Inflammatory macrophage (primary cell): ENCODE measurements around the gene ACAA1.

Experiments
- DNase-seq, 2 donors: peaks; one replicate each; pipeline ENCODE4 v3.0.0-alpha.2; 2020 to 2022

The ACAA1 gene

DNA sequence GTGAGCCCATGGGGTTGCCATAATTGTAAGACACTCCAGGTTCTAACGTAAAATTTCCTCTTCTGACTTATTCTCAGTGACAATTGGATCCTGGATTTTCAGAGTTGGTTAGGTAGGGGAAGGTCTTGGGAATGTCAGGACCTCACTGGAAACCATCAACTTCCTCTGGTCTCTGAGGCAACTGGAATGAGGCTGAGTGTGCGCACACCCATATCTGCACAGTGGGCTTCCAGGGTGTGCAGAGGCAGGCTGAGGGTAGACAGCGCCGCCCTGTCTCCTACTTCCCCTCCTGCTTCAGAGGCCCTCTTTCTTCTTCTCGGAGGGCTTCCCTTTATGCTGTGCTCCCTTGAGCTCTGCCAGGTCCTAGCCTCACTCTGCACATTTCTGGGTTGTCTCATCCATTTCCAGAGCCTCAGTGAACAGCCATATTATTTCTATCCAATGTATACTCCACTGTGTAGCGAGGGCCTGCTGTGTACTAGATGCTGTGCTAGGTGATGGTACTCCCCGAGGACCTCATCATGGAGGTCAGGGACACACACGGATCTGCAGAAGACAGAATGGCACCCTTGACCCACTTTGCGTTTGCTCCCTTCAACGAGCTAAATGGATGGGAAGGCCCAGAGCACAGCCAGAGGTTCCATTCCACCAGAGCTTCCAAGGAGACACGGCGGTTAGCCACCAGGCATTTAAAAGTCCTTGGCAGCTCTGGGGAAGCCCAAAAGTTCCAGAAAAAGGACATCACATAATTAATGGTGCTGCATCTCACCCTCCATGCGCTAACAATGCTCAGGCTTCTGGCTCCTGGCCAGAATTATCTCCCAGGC lies 18.3 kb downstream of the ACAA1 start:
- no peak for DNase-seq

DNA sequence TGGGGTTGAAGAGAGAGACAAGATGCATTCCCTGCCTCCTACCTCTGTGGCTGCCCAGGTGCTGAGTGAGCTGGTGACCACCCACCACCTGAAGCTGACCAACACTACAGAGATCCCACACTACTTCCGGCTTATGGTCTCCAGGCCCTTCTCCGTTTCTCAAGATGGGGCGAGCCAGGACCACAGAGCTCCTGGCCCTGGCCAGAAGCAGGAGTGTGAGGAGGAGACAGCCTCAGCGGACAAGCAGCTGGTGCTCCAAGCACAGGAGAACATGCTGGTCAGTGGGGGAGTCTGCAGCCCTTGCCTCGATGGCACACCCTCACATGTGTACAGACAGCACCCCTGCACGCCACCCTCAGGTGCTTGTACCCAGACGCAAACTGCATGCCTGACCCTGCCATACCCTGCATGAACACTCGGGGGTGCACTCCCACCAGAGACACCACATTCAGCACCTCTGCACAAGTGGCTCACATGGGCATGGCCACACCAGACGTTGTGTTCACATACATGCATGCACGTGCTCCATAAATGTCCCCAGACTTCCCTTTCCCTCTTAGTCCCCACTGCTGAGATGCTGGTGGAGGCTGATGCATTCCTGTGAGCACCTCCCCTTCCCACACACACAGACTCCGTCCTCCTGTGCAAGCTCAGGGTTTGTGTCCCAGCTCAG lies 19.0 kb downstream of the ACAA1 start:
- DNase-seq: peak; percentile 75

GRCh38 chr3:38117163-38117716 lies 19.7 kb downstream of the ACAA1 start:
- no peak for DNase-seq

- no peak for DNase-seq
Observed at GRCh38 chr3:38116471-38117162, 20.3 kb downstream of the ACAA1 start.

DNA sequence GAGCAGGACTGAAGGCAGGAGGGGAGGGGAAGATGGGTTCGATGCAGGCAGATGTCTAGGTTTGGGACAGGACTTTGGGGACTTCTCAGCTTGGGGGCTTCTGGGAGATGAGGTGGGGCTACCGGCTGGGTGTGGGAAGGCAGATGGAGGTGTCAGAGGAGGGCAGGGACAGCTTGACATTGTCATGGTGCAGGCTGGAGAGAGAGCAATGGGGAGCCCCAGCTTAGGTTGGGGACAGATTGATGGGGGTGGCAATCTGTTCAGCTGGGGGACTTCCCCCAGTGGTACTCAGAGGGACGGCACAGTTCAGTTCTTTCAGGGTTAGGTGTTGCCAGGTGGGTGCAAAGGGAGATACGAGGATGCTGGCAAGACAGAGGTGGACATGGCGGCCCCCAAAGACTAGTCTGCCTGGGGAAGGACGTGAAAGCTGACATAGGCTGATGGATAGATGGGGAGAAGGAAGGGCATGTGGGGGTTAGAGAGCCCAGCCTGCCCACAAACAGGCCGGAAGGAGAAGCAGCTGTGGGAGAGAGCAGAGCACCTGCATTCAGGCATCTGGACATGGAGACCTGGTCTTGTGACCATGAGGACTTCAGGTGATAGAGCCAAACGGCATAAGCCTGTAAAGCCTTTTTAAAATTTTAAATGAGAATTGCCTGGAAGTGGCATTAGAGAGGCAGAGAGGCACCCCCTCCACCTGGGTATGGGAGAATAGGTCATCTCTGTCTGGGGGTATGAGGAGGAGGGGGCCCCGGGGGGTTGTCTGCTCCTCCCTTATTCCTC lies 21.1 kb downstream of the ACAA1 start:
- no peak for DNase-seq

DNA sequence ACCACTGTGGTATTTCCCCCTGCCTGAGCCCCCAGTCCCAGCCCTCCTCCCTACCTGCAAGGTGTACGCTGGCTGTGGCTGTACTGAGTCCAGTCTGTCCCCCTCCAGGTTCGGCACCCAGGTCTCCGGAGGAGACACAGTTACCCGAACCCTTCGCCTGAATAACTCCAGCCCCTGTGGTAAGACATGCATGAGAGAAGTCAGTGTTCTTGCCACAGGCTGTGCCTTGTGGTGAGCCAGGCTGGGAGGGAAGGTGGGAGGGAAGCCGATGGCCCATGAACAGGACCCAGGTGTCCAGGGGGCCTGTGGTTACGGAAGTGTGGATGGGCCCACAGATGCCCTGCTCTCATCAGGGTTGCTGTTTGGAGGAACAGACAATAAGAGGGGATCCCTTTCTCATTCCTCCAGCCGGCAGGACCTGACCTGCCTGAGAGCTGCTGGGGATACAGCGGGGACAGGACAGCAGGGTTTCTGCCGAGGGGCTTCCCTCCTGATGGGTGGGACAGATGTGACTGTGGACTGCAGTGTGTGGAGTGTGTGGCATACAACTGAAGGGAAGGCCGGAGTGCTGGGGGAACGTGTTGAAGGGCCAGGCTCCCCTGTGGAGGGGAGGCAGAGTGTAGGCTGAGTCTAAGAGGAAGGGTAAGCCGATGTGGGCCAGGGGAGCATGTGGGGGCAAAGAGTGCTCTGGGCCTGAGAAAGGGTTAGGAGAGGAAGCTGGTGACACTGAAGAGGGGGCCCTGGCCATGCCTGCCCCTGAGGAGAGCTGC lies 21.9 kb downstream of the ACAA1 start:
- DNase-seq: no peak

DNA sequence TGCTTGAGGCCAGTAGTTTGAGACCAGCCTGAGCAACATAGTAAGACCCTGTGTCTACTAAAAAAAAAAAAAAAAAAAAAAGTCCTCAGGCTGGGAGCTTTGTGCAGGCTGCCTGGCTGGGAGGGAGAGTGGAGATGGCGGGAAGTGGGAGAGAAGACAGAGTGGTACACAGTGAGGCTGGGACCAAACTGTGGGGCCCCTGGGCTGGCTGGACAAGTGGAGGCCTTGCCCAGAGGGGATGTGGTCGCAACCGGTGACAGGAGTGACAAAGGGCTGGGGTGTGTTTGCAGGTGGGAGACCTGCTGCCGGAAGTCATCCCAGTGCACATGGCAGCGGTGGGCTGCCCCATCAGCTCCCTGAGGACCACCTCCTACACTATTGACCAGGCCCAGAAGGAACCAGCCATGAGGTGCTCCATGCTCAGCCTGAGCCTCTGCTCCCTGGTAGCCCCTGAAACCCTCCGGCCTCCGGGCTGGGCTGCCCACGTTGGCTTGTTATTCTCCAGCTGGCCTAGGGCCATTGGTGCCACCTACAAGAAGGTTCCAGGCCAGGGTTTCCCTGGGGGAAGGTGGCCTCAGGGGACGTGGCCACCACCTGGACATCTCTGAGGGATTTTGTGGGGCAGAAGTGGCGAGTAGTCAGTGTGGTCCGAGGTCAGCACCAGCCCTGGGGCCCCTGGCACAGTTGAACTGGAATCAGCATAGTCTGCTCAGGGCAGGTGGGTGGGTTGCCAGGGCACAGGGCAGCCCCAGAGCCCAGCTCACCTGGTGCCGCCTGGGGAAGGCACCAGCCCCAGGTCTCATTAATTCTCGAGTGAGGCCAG lies 22.7 kb downstream of the ACAA1 start:
- DNase-seq: no peak

- DNase-seq: no peak
Observed at GRCh38 chr3:38112378-38112761, 24.6 kb downstream of the ACAA1 start.

GRCh38 chr3:38111696-38112377 lies 25.1 kb downstream of the ACAA1 start:
- DNase-seq: no peak

GRCh38 chr3:38111201-38111600 lies 25.7 kb downstream of the ACAA1 start:
- no peak for DNase-seq

DNA sequence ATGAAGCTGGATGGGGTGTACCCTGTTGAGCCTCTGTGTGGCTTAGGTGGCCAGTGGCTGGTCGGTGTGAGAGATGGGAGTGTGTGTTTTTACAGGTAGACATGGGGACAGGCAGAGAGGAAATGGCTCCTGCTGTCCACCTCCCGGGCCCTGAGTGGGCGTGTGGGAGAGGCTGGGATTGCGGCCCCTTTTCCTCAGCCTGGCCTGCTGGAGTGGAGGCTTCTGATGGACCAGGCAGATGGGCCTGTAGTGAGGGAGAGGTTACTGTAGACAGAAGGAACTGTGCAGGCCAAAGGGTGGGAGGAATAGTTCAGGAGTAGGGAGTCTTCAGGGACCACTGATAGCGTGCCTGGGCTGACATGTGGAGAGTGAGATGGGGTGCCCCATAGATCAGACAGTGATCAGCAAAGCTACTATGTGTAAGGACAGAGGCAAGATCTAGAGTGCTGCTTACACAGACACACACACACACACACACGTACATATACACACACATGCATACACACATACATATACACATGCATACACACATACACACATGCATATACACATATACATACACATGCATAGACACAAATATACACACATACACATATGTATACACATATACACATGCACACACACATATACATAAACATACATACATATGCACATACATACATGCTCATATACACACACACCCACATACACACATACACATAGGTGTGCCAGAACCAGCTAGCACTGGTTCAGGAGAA lies 26.4 kb downstream of the ACAA1 start:
- no peak for DNase-seq

GRCh38 chr3:38109580-38110313 lies 27.2 kb downstream of the ACAA1 start:
- DNase-seq: no peak

DNA sequence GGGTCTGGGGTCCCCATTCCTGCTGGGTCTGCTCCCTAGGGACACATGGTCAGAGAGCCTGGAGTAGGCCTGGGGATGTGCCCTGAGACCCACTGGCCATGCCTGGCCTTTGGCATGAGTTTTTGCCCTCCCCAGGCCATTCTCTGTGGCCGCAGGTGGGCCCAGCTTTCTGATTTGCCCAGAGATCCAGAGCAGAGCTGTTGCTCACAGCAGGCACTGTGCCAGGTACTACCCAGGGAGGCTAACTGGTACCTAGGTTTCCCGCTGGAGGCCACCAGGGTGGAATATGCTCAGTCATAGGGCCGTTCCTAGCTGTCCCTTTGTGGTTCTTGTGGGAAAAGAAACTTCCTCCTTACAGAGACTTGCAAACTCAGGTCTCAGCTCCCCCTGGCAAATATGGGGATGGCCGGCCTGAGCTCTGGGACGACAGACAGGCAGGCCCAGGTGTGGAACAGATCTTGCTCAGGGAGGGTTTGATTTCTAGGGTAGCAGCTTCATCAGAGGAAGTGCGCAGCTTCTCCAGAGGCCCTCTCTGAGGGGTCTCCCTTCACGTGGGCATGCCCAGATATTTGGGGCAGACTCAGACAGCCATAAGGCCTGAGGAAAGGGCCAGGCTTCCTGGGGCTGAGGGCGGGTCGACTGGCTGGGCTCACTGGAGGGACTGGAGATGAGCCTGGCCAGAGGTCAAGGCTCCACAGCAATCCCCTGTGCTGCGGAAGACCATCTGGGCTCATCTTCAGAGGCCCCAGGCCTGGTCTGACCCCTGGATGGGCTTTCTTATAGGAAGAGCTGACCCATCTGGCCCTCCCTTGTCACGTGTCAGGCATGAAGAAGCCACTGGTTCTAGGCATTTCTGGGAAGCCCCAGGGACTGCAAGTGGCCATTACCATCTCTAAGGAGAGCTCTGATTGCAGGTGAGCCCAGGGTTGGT lies 28.0 kb downstream of the ACAA1 start:
- DNase-seq: peak; percentile 35 to 51

- no peak for DNase-seq
Observed at GRCh38 chr3:38107911-38108648, 28.8 kb downstream of the ACAA1 start.

- DNase-seq: no peak
Observed at GRCh38 chr3:38105525-38105924, 31.4 kb downstream of the ACAA1 start.

- DNase-seq: peak; percentile 44 to 65
Observed at GRCh38 chr3:38102444-38102814, 34.5 kb downstream of the ACAA1 start.
